Measurements from ENCODE around the gene YIF1A. TPM values are rescaled to one million over a fixed set of nuclear protein-coding genes. Genes with fewer than 3 reads are reported as not detected.
"Not testable (repeated sequence)": the region's sequence is repeated elsewhere in the genome, so short reads cannot be mapped to it uniquely, and the experiment has no call there.

YIF1A gene
- total RNA-seq, 1 experiment from 2014 or later: 127 TPM

GRCh38 chr11:66326261-66327111, 37.5 kb upstream of the YIF1A start:
- no peak for DNase-seq (ENCODE audit: low read depth)

- DNase-seq (ENCODE audit: low read depth): no peak
Measured at GRCh38 chr11:66325263-66325671, 36.3 kb upstream of the YIF1A start.

DNA sequence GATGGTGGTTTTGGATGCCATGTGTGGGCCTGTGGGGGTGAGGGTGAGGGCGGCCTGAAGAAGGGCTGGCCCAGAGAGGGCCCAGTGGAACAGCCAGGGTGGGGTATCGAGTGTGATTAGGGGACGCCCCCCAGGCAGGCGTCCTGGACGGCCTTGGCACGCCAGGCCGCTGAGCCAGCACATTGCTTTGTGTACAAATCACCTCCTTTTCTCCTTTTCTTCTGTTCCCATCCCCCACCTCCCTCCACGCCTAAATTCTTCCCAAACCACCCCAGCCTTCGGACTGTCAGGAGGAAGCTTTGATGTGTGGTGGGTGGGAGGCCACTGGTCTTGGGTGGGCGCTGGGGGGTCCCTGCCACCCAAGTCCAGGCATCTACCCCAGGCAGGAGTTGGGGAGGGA, 35.7 kb upstream of the YIF1A start:
- no peak for DNase-seq (ENCODE audit: low read depth)

DNA sequence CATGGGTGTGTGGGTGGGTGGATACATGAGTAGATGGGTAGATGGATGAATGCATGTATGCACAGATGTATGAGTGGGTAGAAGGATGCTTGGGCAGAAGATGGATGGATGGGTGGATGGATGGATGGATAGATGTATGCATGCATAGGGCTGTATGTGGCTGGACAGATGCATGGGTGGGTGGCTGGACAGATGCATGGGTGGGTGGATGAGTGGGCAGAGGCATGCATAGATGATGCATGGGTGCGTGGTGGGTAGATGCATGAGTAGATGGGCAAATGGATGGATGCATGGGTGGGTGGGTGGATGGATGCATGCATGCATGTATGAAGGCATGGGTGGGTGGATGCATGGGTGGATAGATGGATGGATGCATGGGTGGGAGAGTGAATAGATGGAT, 34.7 kb upstream of the YIF1A start:
- DNase-seq (ENCODE audit: low read depth): no peak

DNA sequence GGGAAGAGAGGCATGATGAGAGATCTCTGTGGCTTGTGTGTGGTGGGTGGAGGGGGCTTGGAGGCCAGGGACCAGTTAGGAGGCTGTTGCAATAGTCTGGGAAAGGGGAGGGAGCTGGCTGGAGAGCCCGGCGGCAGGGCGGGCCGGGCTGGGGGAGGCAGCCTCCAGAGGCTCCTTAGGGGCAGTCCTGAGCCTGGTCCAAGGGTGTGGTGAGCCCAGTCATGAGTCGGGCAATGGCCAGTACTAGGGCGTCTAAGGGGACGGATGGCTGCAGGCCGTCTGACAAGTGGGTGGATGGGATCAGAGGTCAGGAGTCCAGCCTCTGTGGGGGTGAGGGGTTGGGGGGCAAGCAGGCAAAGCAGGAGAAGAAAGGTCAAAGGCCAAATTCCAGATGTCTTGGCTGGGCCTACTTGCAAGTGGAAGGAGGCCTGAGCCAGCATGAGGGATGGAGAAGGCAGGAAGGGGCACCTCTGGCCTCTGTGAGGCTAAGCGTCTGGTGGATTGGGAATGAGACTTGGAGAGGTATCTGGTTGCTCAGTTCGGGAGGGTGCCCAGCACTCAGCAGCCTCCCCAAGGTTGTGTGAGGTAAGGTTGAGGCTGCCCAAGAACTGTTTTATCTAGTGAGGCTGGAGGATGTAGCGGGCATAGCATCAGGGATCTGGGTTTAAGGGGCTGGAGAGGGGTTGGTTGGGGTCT, 33.9 kb upstream of the YIF1A start:
- no peak for DNase-seq (ENCODE audit: low read depth)

DNA sequence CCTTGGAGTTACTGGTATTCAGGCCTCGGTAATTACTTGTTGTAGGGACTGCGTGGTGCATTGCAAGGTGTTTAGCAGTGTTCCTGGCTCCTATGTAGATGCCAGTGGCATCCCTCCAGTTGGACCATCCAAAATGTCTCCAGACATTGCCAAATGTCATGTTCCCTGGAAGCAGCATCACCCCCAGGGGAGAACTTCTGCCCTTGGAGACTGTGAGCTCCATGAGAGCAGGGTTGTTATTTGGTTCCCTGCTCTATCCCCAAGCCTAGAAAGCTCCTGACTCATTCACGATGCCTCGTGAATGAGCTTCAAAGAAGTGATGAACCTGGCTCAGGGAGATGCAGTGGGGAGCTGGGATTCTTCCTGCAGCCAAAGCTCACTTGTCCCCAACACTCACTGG, 32.7 kb upstream of the YIF1A start:
- no peak for DNase-seq (ENCODE audit: low read depth)

DNA sequence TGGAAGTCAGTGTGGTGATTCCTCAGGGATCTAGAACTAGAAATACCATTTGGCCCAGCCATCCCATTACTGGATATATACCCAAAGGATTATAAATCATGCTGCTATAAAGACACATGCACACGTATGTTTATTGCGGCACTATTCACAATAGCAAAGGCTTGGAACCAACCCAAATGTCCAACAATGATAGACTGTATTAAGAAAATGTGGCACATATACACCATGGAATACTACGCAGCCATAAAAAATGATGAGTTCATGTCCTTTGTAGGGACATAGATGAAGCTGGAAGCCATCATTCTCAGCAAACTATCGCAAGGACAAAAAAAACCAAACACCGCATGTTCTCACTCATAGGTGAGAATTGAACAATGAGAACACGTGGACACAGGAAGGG, 31.8 kb upstream of the YIF1A start:
- not testable (repeated sequence) for DNase-seq (ENCODE audit: low read depth)

DNA sequence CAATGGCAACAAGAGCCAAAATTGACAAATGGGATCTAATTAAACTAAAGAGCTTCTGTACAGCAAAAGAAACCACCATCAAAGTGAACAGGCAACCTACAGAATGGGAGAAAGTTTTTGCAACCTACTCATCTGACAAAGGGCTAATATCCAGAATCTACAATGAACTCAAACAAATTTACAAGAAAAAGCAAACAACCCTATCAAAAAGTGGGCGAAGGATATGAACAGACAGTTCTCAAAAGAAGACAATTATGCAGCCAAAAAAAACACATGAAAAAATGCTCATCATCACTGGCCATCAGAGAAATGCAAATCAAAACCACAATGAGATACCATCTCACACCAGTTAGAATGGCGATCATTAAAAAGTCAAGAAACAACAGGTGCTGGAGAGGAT, 31.3 kb upstream of the YIF1A start:
- not testable (repeated sequence) for DNase-seq (ENCODE audit: low read depth)

GRCh38 chr11:66318600-66318970, 29.6 kb upstream of the YIF1A start:
- no peak for DNase-seq (ENCODE audit: low read depth)

- DNase-seq (ENCODE audit: low read depth): no peak
Measured at GRCh38 chr11:66317723-66318599, 29.0 kb upstream of the YIF1A start.

DNA sequence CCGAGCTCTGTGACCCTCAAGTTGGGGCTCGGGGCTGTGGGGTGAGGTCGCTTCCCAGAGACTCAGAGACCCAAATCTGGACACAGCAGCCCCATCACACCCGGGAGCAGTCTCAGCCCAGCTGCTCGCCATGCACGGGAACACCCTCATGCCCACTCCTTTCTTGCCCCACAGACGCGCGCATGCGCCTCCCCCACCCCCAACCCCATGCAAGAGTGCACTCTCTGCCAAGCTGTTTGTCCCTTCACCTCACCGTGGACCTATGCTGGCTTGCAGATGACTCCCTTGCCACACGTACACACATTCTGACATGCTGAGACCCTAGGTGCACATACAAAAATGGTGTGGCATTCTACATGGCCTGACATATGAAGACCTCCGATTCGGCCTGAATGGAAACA, 28.4 kb upstream of the YIF1A start:
- DNase-seq (ENCODE audit: low read depth): no peak

DNA sequence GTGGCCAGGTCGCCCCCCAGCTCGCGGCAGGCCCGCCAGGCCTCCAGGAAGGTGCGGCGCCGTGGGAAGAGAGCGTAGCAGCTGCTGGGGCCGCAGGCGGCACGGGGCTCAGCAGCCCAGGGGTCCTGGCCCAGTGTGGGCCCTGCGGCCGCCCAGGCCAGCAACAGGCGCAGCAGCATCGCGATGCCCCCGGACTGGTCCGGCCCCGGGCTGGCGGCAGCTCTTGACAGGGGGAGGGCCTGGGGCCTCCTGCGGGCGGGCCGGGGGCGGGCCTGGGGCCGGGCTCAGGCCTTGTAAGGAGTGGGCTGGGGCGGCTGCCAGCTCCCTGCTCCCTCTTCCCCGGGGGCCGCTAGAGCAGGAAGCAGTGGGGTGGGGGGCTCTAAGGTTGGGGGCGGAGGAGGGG, 27.9 kb upstream of the YIF1A start, which contains the start of gene CD248:
Gene CD248 (minus strand): TSS at position 196 of the 403 bp plus-strand sequence. CDS start 17 bp downstream, at position 179.
- DNase-seq (ENCODE audit: low read depth): no peak

DNA sequence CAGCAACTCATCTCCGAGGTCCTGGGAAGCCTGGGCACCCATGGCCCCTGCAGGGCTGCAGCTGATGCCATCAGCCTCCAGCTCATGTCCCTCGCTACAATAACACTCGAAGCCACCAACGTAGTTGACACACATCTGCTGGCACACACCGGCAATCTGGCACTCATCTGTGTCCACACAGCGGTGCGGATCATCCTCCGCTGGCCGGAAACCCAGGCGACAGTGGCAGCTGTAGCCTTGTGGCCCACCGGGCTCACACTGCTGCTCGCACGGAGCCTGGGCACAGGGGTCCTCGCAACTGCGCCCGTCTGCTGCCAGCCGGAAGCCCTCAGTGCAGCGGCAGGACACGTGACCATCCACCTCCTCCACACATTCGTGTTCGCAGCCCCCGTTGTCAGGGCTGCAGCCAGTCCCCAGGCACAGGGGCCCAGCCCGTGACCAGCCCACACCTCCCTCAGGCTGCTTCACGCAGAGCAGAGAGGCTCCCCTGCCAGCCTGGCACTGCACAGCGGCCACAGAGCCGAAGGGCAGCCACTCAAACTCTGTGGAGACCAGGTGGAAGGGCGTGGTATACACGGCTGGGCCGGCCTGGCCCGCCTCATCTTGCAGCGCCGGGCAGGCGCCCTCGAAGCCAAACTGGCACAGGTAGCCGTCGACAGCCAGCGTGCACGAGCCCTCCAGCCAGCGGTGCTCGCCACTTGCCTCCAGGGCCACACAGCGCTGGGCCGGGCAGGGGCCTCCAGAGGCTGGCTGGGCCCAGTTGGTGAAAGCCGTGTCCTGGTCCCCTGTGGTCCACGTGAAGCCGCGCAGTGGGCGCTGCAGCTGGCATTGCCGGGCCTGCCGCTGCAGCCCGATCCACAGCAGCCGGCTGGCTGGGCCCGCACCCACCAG, 27.2 kb upstream of the YIF1A start:
- DNase-seq (ENCODE audit: low read depth): no peak

DNA sequence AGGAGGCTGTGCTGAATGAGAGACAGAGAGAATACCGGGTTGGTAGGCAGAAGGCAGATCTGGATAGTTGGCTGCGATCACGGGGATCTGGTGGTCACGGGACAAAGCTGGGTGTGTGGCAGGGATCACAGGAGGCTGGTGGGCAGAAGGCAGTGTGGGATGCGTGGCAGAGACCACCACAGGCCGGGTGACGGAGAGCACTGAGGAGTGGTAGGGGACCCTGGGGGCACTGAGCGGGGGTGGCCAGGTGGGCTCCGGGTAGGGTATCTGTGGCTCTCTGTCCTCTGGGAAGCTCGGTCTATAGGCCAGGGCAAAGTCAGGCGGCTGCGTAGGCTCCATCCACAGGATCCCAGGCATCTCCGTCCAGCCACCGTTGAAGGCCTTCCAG, 26.5 kb upstream of the YIF1A start:
- DNase-seq (ENCODE audit: low read depth): no peak

GRCh38 chr11:66314561-66315497, 25.9 kb upstream of the YIF1A start:
- DNase-seq (ENCODE audit: low read depth): no peak

DNA sequence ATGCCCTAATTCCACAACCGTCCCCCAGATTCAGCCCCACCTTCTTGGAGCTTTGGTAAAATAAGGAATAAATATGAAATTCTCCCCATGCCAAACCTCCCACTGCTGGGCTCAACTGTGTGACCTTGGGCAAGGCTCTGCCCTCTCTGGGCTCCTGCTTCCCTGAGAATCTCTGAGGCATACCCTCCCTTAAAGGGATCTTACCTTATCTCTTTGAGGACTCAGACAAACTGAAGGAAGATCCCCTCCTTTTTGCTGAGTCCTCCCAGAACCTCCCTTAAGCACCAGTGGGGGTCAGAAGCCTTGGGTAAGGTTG, 25.2 kb upstream of the YIF1A start:
- DNase-seq (ENCODE audit: low read depth): no peak

- no peak for DNase-seq (ENCODE audit: low read depth)
Measured at GRCh38 chr11:66313321-66314185, 24.6 kb upstream of the YIF1A start.

GRCh38 chr11:66312549-66313320, 23.8 kb upstream of the YIF1A start:
- peak; percentile 92 for DNase-seq (ENCODE audit: low read depth)

Data from HT1080 (cell line).